AG08396 (cell line): ENCODE data around the gene VPS8.
A peak's percentile ranks its signal among the peaks of the same experiment; 100 is the strongest.

Experiments
- DNase-seq: peaks from one replicate; pipeline ENCODE4 v3.0.0; 2012; ENCODE audit warnings: low spot score, mixed read lengths

Gene VPS8, protein sequence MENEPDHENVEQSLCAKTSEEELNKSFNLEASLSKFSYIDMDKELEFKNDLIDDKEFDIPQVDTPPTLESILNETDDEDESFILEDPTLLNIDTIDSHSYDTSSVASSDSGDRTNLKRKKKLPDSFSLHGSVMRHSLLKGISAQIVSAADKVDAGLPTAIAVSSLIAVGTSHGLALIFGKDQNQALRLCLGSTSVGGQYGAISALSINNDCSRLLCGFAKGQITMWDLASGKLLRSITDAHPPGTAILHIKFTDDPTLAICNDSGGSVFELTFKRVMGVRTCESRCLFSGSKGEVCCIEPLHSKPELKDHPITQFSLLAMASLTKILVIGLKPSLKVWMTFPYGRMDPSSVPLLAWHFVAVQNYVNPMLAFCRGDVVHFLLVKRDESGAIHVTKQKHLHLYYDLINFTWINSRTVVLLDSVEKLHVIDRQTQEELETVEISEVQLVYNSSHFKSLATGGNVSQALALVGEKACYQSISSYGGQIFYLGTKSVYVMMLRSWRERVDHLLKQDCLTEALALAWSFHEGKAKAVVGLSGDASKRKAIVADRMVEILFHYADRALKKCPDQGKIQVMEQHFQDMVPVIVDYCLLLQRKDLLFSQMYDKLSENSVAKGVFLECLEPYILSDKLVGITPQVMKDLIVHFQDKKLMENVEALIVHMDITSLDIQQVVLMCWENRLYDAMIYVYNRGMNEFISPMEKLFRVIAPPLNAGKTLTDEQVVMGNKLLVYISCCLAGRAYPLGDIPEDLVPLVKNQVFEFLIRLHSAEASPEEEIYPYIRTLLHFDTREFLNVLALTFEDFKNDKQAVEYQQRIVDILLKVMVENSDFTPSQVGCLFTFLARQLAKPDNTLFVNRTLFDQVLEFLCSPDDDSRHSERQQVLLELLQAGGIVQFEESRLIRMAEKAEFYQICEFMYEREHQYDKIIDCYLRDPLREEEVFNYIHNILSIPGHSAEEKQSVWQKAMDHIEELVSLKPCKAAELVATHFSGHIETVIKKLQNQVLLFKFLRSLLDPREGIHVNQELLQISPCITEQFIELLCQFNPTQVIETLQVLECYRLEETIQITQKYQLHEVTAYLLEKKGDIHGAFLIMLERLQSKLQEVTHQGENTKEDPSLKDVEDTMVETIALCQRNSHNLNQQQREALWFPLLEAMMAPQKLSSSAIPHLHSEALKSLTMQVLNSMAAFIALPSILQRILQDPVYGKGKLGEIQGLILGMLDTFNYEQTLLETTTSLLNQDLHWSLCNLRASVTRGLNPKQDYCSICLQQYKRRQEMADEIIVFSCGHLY (N-terminal part only)

DNA sequence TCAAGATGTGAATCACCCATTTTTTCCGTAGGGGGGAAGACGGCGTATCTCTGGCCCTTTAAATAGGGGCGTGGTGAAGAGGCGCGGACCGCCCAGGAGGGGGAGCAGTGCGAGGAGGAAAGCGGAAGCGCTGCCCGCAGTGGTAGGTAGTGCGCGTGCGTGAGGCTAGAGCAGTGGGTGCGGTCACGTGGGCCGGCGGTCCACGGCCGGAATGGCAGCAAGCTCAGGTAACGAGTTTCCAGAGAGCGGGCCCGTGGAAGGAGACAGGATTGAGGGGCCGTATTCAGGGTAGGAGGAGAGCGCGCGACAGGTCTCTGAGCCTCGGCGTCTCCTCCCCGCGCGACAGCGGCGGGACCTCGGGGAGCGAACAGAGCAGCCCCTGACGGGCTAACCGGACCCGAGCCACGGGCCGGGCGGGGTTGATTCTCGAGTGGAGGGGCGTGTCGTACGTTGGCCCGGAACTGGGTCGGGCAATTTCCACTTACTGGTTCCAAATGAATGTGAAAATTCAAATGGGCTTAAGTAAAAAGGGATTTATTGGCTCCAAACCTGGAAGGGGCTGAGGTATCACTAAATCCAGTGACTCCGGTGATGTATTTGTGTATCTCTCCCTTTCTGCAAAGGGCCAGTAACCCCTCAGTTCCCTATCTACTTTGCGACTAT, at the start of gene VPS8:
Gene VPS8 (plus strand): TSS at position 168 of the 663 bp plus-strand sequence. CDS start 12,467 bp downstream, outside the sequence.
- peak; percentile 97 for DNase-seq

DNA sequence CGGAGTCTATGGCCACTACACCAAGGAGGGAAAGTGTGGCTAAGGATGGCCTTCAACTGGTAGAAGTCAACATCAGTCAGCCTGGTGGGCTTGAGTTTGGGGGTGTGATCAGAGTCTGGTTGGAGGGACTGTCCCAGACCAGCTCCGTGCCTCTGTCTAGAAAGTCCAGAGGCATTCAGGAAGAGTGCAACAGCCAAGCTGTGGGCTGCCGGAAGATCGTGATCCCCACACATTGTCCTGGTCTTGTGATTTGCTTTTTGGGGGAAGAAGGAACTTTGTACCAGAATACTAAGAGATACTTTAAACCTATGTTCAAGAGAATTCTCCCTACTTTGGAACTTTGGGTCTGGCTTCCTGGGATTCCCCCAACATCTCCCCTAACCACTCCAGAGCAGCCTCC, 47.8 kb upstream of the VPS8 start:
- DNase-seq = no peak

DNA sequence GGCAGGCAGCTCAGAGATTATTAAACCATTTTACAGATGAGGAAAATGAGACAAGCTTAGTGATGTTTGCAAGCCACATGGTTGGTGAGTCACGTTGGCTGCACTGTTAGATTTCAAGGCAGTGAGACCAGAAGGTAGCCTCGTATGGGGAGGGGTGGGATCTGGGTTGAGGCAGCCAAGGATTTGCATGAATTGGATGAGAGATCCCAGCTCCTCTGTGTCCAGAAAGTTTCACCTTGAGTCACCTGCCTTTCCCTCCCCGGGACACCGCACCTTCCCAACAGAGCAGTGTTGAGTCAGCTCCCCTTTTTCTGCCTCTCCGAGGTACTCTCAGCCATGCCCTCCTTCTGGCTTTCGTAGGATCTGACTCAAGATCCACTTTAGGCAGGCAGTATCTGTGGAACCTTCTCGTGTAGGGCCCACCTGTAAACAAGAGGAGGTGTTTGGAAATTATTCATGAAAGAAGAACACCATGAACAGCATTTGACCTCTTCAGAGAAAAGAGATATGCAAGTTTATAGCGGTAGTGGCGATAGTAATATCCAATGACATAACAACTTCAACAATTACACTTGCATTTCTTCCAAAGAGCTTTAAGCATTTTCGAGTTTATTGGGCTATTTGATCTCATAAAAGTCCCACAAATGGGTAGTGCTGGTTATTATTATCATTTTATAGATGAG, 46.8 kb upstream of the VPS8 start:
- DNase-seq = no peak

DNA sequence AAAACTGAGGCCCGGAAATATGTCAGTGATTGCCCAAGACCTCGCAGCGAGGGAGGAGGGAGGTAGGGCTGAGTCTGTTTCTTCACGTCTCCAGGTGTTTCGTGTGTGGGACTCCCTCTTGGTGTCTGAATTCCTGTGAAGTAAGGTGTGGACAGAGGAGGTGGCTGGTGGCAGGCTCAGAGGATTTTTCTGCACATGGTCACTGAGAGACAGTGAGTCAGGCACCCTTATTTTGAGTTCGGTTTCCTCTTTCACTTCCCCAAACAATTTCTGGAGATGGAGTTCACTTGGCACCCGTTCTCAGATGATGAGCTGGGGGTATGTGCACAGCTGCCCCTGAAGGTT, 46.3 kb upstream of the VPS8 start:
- DNase-seq = no peak

DNA sequence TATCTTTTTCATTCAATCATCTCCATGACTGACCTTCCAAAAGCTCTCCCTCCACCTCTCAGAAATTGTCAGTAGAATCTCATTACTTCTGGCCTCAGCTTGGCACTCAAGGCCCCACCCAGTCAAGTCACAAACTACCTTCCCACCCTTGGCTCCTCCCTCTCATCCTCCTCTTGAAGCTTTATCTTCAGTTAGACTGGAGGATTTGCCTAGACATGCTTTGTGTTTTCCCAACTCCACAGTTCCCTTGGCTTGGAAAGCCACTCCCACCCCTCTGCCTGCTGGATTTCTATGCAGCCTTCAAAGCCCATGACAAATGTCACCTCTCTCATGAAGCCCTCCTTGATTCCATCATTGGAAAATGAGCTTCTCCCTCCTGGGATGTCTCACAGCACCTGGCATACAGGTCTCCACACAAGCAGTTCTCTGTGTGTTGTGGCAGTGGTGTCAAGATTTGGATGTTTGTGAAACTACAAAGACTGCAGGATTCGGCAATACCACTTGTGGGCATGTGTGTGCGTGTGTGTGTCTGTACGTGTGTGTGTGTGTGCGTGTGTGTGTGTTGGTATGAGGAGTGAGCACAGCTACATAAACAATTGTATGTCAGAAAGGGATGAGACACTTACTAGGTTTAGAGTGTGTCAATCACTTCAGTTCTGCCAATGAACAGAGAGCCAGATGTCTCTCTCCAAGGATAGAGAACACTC, 45.3 kb upstream of the VPS8 start:
- DNase-seq = no peak

DNA sequence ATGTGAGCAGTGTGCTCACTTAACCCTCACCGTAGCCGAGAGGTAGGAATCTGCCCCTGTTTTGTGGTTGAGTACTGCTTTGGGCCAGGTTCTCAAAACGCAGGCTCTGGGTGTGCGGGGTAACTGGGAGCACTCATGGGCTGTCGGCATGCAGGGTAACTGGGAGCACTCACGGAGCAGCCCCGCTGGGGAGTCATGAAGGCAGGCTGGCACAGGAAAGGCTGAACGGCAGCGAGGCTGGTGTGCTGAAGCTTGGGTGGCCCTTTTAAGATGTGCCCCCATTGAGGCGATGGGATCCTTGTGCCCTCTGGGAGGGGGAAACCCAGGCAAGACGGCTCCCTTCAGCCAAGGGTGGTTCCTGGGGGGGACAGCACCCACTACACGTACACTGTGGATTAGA, 44.6 kb upstream of the VPS8 start:
- no peak for DNase-seq

DNA sequence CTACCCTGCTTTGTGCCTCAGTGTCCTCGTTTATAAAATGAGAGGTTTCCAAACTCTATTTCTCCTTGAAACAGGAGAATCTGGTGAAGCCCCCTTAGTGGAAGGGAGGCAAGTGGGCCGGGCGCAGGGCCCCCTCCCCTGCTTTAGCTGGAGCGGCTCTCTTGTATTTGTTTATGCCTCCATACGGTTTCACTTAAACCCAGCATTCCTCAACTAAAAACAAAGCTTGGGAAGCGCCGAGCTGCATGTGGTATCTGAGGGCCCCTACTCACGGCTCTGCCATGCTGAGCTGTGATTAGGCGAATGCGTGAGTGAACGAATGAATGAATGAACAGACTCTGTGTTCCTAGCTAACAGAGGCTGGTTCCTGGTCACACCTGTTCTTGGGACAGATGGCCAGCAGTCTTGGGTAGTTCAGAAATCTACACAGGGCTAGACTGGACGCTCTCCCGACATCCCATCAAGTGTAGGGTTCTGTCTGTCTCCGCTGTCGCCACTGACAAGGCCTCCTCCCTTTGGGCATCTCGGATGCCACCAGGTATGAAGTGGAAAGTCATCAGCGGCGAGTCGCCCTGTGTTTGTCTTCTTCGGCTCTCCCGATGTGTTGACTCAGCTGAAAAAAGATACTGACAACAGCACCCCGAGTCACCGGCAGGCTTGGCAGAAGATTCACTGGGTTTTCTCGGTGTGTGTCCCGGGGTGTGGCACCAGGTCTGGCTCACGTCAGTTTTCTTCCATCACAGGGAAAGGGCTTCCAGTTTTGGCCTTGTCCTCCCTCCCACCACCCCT, 42.4 kb upstream of the VPS8 start:
- DNase-seq = no peak

DNA sequence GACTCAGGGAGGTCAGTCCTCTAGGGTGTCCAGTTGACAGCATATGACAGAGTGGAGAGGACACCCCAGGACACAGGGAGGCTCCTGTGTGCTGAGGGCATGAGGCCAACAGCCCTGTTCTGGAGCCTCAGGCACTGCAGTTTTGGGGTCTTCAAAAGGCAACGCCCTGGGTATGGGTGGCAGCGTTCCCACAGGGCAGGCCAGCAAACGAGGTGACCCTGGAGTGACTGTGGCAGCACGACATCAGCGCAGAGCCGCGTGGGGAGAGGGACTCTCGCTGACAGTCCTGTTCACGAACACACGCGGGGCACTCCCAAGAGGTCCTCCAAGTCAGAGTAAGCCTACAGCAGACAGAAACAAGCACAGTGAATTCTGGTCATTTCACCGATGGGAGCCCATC, 41.4 kb upstream of the VPS8 start:
- DNase-seq = no peak

DNA sequence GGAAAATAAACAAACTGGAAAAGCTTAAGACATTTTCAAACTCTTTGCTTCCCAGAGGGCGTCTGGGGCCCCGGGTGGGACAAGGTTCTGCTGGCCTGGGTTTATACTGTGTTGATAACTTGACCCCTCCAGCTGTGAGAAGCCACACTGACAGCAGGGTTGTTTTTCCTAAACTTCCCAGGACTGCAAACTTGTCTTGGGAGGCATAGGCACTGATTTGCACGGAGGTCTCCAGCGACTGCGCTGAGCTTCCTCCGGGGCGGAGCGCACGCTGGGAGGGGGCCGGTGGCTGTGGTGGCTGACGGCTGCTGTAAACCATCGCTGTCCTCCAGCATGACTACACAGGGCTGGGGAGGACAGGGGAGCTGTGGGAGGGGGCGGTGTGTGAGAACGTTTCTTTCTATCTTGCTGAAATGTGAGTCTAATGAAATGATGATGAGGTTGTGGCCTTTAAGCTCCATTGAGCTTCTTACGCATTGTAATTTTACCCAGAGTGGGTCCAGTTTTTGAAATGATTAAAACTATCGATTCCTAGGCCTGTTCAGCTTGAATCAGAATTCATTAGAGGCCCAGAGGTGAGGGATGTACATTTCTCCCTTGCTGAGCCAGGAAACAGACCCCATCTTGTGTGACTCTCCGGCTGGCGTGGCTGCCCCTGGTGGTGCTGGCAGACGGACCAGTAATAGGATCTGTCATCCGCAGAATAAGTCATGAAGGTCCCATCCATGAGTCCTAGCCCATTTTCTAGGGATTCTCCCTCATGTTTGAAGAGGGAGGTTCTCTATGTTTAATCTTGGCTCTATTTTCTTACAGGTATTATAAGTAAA, 40.5 kb upstream of the VPS8 start:
- no peak for DNase-seq

DNA sequence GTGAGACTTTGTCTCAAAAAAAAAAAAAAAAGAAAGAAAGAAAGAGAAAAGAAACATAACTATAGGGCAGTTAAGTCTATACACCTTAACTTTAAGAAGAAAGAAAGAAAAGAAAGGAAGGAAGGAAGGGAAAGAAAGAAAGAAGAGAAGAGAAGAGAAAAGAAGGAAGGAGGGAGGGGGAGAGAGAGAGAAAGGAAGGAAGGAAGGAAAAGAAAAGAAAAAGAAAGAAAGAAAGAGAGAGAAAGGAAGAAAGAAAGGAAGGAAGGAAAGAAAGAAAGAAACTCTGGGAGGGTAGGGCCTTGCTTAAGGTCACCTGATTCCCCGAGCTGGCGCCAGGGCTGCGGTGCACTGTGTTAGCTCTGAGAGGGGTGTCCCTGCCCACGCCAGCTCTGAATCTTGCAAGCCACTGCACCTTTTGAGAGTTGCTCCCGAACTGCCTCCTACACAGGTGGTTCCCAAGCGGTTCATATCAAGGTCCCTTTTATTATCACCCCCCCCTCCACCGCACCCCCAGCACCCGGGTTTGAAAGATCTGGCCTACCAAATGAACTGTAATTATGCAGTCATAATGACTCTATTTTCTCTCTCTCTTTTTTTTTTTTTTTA, 39.2 kb upstream of the VPS8 start:
- DNase-seq = no peak

DNA sequence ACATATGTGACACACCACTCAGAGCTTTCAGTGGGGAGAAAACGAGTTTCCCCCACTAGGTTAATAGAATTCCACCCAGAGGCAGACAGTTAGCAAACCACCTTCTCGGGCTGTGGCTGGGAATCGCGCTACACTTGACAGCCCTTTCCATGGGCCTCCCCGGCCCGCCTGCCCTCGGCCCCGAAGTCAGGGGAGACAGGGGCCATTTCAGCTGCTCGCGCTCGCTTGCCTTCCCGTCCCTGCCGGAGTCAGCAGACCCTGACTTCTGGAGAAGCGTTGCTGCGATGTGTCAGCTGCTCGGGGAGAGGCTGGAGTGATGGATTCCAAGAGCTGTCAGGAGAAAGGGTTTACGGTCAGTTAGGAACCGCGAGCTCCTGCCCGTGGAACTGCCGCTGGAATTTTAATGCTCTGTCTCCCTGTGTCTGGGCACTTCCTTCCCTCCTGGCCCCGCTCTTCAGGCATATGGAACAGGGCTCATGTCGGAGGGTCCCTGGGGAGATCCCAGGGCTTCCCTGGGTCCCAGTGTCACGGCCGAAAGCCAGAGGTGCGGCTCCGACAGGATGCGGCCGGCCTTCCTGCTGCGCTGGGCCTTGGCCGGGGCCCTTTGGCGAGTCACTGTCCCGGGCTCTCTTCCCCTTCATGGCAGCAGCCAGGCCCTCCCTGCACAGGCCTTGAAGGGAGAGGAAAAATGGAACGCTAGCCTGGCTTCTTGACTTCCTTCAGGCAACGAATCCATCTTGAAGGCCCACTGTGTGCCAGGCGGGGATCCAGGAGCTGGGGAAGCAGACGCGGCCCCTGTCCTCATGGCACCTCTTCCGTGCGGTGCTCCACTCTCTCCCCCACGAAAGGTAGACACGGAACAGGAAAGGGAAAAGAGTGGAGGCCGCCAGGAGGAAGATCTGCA, 38.4 kb upstream of the VPS8 start:
- no peak for DNase-seq

DNA sequence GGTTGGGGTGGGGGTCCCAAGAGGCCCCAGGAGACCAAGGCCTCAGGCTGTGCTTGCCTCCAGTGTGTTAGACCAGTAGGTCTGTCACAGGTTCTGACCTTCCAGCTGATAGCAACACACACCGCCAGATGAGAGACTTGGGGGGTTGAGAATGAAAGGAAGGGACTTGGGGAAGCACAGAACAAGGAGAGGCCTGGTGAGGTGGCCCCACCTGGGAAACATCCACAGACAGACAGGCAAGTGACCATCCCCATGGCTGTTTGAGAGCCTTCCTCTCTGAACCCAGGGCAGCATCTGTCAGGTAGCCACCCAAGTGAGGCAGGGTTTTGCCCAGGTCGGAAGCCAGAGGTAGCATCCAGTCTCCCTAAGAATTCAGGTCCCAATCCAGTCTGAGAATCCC, 35.0 kb upstream of the VPS8 start:
- DNase-seq = no peak

DNA sequence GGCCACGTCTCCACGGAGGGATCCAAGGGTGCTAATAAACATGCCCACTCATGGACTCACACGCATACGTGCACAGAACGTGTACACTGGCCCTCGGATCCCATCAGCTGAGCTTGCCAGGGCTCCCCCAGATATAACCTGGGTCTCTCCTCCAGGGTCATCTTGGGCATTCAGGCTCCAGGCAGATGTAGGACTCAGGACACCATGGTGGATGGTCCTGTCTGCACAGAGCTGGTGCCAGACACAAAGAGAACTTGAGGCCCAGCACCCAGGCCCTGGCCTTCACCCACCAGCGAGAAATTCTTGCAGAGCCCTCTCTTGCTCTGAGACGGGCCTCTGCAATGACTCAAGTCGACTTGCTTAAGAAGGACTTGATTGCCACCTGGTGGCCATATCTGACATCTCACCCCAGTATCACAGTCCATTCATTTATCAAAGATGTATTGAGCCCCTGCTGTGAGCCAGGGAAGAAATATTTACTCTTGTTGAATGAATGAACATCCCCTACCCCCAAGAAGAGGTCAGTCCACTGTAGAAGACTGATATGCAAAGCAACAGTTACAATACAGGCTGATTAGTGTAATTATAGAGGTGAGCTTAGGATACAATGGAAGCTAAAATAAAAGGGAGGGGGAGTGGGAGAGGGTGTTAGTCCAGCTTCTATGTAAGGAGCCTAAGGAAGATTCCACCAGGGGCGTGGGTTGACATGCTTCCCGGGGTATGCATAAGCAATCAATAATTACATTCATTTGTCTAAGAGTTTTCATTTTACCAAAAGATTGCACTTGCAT, 34.2 kb upstream of the VPS8 start:
- DNase-seq = peak; percentile 90

DNA sequence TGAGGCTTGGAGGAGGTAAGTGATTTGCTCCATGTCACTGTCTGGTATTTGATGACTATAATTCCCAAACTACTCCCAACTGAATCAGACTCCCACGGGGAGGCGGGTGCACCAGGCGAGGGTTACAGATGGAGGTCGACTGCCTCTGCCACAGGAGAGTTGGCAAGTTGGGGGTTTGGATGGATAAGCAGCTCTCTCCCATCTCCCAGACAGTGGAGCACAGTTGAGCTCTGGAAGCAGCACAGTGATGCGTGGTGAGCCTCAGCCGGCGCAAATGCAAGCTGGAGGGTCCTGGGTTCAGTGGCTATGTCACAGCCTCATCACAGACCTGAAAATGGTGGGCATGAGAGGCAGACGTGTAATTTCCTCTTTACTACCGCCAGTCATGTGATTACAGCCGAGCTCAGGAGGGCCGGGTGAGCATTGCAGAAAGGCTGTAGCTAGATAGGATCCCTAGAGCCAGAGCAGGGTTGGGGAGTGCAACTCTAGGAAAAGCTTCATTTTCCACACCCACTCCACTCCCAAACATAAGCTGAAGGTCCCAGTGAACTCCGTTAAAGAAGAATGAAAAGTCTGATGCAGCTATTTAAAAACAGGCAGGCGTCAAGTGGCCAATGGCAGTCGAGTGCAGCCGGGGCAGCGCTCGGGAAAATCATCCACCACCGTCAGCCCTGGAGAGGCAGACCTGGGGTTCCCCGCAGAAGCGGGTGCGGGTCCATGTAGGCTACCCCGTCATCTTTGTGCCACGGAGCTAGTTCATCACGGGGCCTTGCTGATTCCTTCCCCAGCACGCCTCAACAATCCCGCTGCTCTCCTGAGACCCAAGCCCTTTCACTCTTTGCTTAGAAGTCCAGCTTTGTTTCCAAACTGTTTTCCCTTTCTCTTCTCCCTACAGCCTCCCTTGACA, 33.3 kb upstream of the VPS8 start:
- no peak for DNase-seq

DNA sequence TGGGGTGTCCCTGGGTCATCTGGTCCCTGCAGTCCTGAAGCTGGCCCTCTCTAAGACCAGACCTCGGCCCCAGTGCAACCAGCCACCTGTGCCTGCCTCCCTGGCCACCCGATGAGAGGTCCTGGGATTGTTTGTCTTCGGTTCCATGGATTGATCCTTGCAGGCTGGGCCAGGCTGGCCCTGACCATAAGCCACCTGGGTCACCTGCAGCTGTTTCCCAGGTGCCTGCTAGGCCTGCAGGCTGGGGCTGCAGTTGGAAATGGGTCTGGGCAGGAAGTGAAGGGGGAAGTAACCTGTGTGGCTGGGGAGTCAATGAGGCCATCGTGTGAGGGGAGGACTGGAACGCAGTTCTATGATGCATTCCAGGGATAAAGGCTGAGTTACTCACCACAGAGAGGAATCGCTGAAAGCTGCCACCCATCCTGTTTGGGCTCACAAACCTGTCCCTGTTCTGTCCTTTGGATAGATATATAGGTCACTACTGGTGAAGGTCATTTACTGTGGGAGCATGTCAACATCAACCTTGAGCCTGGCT, 30.9 kb upstream of the VPS8 start:
- DNase-seq = no peak
